H1 (cell line): Measurements from ENCODE around the gene ZNF225. TPM values are rescaled to one million over a fixed set of nuclear protein-coding genes. Genes with fewer than 3 reads are reported as not detected.

Experiments
- polyA plus RNA-seq, 7 experiments: library from polyadenylated mRNA; depleted of rRNA in 3 of 7; stranded (reverse) in 5 of 7; unstranded in 2 of 7; fragments of >200 nt in 5 of 7; fragments of 200-250 nt in 2 of 7; gene quantifications; 1 replicate in 5 of 7; 2 replicates in 1 of 7; 4 replicates in 1 of 7; pipeline versions ENCODE4 v1.2.1 to v1.2.3, GENCODE V29; 2011 to 2013; ENCODE audit warnings: missing spikeins in 2 of 7, mixed read lengths in 2 of 7
- small RNA-seq: library from polyadenylated mRNA; stranded (forward); fragments of <200 nt; extraction: miRNeasy Mini kit (QIAGEN cat#:217004); gene quantifications from one replicate; pipeline ENCODE3, GENCODE V24; 2013; ENCODE audit not compliant: insufficient read depth
- total RNA-seq: library from RNA; stranded (reverse); fragmentation: NEBNext Ultra II Directional; extraction: Animal tissue kit (Norgen Biotek cat#: 25700); gene quantifications from 2 replicates; pipeline ENCODE4 v1.2.1, GENCODE V29; 2021

The ZNF225 gene
- total and polyA plus RNA-seq, 2 of the 8 experiments (the other 6 are each of a cell fraction or from before 2014, with no cell fraction given): 0.98 to 5.0 TPM

Small RNA genes lying within 50 kb of the gene (small RNA-seq; reads per million reads assigned to genes)
- not detected for gene RNU6-902P

Other genes starting within 250 kb of the ZNF225 start
- 3.0 and 4.0 TPM in 2 replicates for gene ZNF404, start 229.4 kb upstream of the ZNF225 start, total RNA-seq
- gene ZNF404, start 229.4 kb upstream of the ZNF225 start, polyA plus RNA-seq (2011; rRNA removed): 0.41 and 0.60 TPM in 2 replicates
- gene ZNF45, start 178.1 kb upstream of the ZNF225 start, total RNA-seq: 13.1 and 16.2 TPM in 2 replicates
- gene ZNF45, start 178.1 kb upstream of the ZNF225 start, polyA plus RNA-seq (2011; rRNA removed): 4.6 and 4.8 TPM in 2 replicates
- 8.4 and 8.9 TPM in 2 replicates for gene ZNF221, start 162.2 kb upstream of the ZNF225 start, total RNA-seq
- gene ZNF221, start 162.2 kb upstream of the ZNF225 start, polyA plus RNA-seq (2011; rRNA removed): 0.50 and 0.60 TPM in 2 replicates
- 8.6 and 9.0 TPM in 2 replicates for gene ZNF155, start 129.2 kb upstream of the ZNF225 start, total RNA-seq
- 2.0 and 3.1 TPM in 2 replicates for gene ZNF155, start 129.2 kb upstream of the ZNF225 start, polyA plus RNA-seq (2011; rRNA removed)
- gene ZNF230, start 110.4 kb upstream of the ZNF225 start, total RNA-seq: 2.5 and 3.6 TPM in 2 replicates
- 1.1 and 1.5 TPM in 2 replicates for gene ZNF230, start 110.4 kb upstream of the ZNF225 start, polyA plus RNA-seq (2011; rRNA removed)
- 3.4 and 3.8 TPM in 2 replicates for gene ZNF222, start 88.0 kb upstream of the ZNF225 start, total RNA-seq
- 0.75 and 1.7 TPM in 2 replicates for gene ZNF222, start 88.0 kb upstream of the ZNF225 start, polyA plus RNA-seq (2011; rRNA removed)
- 3.9 and 4.3 TPM in 2 replicates for gene ZNF223, start 61.4 kb upstream of the ZNF225 start, total RNA-seq
- 1.0 and 1.7 TPM in 2 replicates for gene ZNF223, start 61.4 kb upstream of the ZNF225 start, polyA plus RNA-seq (2011; rRNA removed)
- gene ZNF284, start 41.2 kb upstream of the ZNF225 start, total RNA-seq: 3.4 and 3.5 TPM in 2 replicates
- gene ZNF284, start 41.2 kb upstream of the ZNF225 start, polyA plus RNA-seq (2011; rRNA removed): 0.77 and 1.1 TPM in 2 replicates
- 12.7 and 17.2 TPM in 2 replicates for gene ZNF224, start 19.0 kb upstream of the ZNF225 start, total RNA-seq
- gene ZNF224, start 19.0 kb upstream of the ZNF225 start, polyA plus RNA-seq (2011; rRNA removed): 3.7 and 4.3 TPM in 2 replicates
- 8.7 and 12.3 TPM in 2 replicates for gene ZNF234, start 28.2 kb downstream of the ZNF225 start, total RNA-seq
- 1.3 and 1.9 TPM in 2 replicates for gene ZNF234, start 28.2 kb downstream of the ZNF225 start, polyA plus RNA-seq (2011; rRNA removed)
- gene ZNF226, start 51.7 kb downstream of the ZNF225 start, total RNA-seq: 12.6 and 18.3 TPM in 2 replicates
- 3.2 and 4.1 TPM in 2 replicates for gene ZNF226, start 51.7 kb downstream of the ZNF225 start, polyA plus RNA-seq (2011; rRNA removed)
- gene ZNF227, start 99.1 kb downstream of the ZNF225 start, total RNA-seq: 23.9 and 25.8 TPM in 2 replicates
- gene ZNF227, start 99.1 kb downstream of the ZNF225 start, polyA plus RNA-seq (2011; rRNA removed): 3.2 and 4.9 TPM in 2 replicates
- gene ZNF233, start 146.5 kb downstream of the ZNF225 start, total RNA-seq: 1.6 and 1.8 TPM in 2 replicates
- 0.19 and 0.54 TPM in 2 replicates for gene ZNF233, start 146.5 kb downstream of the ZNF225 start, polyA plus RNA-seq (2011; rRNA removed)
- 4.5 and 5.3 TPM in 2 replicates for gene ZNF235, start 191.6 kb downstream of the ZNF225 start, total RNA-seq
- gene ZNF235, start 191.6 kb downstream of the ZNF225 start, polyA plus RNA-seq (2011; rRNA removed): 1.1 and 2.0 TPM in 2 replicates
- 2.4 and 2.8 TPM in 2 replicates for gene ZNF112, start 243.3 kb downstream of the ZNF225 start, total RNA-seq
- 0.67 and 0.70 TPM in 2 replicates for gene ZNF112, start 243.3 kb downstream of the ZNF225 start, polyA plus RNA-seq (2011; rRNA removed)